Measurements from ENCODE around the gene COL5A1.

GRCh38 chr9:134690946-134691694 is 49.5 kb downstream of the COL5A1 start:
- TF ChIP-seq CTCF (IDR thresholded peaks at IDR 0.05) (no peak), POLR2AphosphoS5 (IDR thresholded peaks at IDR 0.05) (no peak), POLR2A (IDR thresholded peaks at IDR 0.05) (no peak)

All from upper lobe of left lung (tissue), 4 donors.